Measurements from ENCODE around the gene RAB7A.

The RAB7A gene

GRCh38 chr3:128735884-128736283, 9.9 kb downstream of the RAB7A start:
- Histone ChIP-seq H3K9me2 (replicated peaks; ENCODE audit: insufficient read depth, low read length) (no peaks in the 10 kb centered on the region), H3F3A (ENCODE audit: insufficient read depth) (no peaks in the 10 kb centered on the region), H3K9me3 (ENCODE audit: insufficient read depth, low read length) (no peaks in the 10 kb centered on the region), H3K27ac (ENCODE audit: low read depth, low read length) (no peak overlapping the region), H3K27me3 (ENCODE audit: low read length) (no peaks in the 10 kb centered on the region), H3K79me2 (ENCODE audit: insufficient read depth, low read length) (peaks cover 96% of the 10 kb centered on the region), H3K36me3 (ENCODE audit: low read length) (peaks cover 8% of the 10 kb centered on the region; the same call in 1 of the 2 replicates), H3K4me3 (ENCODE audit: insufficient read depth, low read length, poor library complexity, severe bottlenecking) (no peak overlapping the region), H4K20me1 (ENCODE audit: low read depth, low read length) (peaks cover 25% of the 10 kb centered on the region; the same call in 1 of the 2 replicates), H2AFZ (ENCODE audit: low read depth, low read length, severe bottlenecking) (no peak overlapping the region), H3K4me2 (ENCODE audit: low read depth, low read length, poor library complexity, severe bottlenecking) (no peak overlapping the region), H3K9ac (ENCODE audit: low read length) (no peak overlapping the region)
- no peak for TF ChIP-seq EZH2phosphoT487 (conservative IDR thresholded peaks at IDR 0.05; ENCODE audit: low read length)
- TF ChIP-seq, protein P1, sequence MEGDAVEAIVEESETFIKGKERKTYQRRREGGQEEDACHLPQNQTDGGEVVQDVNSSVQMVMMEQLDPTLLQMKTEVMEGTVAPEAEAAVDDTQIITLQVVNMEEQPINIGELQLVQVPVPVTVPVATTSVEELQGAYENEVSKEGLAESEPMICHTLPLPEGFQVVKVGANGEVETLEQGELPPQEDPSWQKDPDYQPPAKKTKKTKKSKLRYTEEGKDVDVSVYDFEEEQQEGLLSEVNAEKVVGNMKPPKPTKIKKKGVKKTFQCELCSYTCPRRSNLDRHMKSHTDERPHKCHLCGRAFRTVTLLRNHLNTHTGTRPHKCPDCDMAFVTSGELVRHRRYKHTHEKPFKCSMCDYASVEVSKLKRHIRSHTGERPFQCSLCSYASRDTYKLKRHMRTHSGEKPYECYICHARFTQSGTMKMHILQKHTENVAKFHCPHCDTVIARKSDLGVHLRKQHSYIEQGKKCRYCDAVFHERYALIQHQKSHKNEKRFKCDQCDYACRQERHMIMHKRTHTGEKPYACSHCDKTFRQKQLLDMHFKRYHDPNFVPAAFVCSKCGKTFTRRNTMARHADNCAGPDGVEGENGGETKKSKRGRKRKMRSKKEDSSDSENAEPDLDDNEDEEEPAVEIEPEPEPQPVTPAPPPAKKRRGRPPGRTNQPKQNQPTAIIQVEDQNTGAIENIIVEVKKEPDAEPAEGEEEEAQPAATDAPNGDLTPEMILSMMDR (IDR thresholded peaks at IDR 0.05; ENCODE audit: insufficient read depth, low read length, poor library complexity, severe bottlenecking), result no peak

DNA sequence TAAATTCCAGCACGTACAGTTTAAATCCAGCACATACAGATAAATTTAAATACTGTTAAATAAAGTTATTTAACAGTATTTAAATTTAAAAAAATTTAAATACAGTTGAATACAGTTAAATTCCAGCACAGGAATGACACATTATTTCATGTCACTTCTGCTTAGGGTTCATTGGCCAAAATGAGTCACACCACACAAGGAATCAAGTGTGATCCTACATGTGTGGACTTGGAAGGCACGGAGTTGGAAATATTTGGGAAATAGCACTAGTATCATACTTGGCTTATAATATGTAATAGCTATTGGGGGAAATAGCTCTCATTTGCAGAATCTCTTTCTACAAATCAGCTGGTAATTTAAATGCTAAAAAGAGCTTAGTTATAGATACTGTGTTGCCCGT, 10.6 kb downstream of the RAB7A start:
- no peak overlapping the region for H3K27ac ChIP-seq (ENCODE audit: low read depth, low read length)
- H3K79me2 ChIP-seq (ENCODE audit: insufficient read depth, low read length), result peaks cover 96% of the 10 kb centered on the region
- H3K9me2 ChIP-seq (replicated peaks; ENCODE audit: insufficient read depth, low read length), result no peaks in the 10 kb centered on the region
- no peak for TF ChIP-seq EZH2phosphoT487 (conservative IDR thresholded peaks at IDR 0.05; ENCODE audit: low read length)
- TF ChIP-seq, protein P1 (IDR thresholded peaks at IDR 0.05; ENCODE audit: insufficient read depth, low read length, poor library complexity, severe bottlenecking), result no peak
- H2AFZ ChIP-seq (ENCODE audit: low read depth, low read length, severe bottlenecking), result no peak overlapping the region
- peaks cover 28% of the 10 kb centered on the region for H4K20me1 ChIP-seq (ENCODE audit: low read depth, low read length)
- H3K4me2 ChIP-seq (ENCODE audit: low read depth, low read length, poor library complexity, severe bottlenecking), result no peak overlapping the region
- no peak overlapping the region for H3K4me3 ChIP-seq (ENCODE audit: insufficient read depth, low read length, poor library complexity, severe bottlenecking)
- peaks cover 10% of the 10 kb centered on the region; the same call in 1 of the 2 replicates for H3K36me3 ChIP-seq (ENCODE audit: low read length)
- no peak overlapping the region for H3K9ac ChIP-seq (ENCODE audit: low read length)
- no peaks in the 10 kb centered on the region for H3K27me3 ChIP-seq (ENCODE audit: low read length)
- no peaks in the 10 kb centered on the region for H3F3A ChIP-seq (ENCODE audit: insufficient read depth)
- H3K9me3 ChIP-seq (ENCODE audit: insufficient read depth, low read length), result no peaks in the 10 kb centered on the region

- H3K9ac ChIP-seq (ENCODE audit: low read length), result no peak overlapping the region
- no peak overlapping the region for H3K27ac ChIP-seq (ENCODE audit: low read depth, low read length)
- H3K4me3 ChIP-seq (ENCODE audit: insufficient read depth, low read length, poor library complexity, severe bottlenecking), result no peak overlapping the region
- no peaks in the 10 kb centered on the region for H3F3A ChIP-seq (ENCODE audit: insufficient read depth)
- H3K9me2 ChIP-seq (replicated peaks; ENCODE audit: insufficient read depth, low read length), result no peaks in the 10 kb centered on the region
- H3K4me2 ChIP-seq (ENCODE audit: low read depth, low read length, poor library complexity, severe bottlenecking), result no peak overlapping the region
- no peak overlapping the region for H2AFZ ChIP-seq (ENCODE audit: low read depth, low read length, severe bottlenecking)
- H3K9me3 ChIP-seq (ENCODE audit: insufficient read depth, low read length), result no peaks in the 10 kb centered on the region
- H3K27me3 ChIP-seq (ENCODE audit: low read length), result no peaks in the 10 kb centered on the region
- TF ChIP-seq EZH2phosphoT487 (conservative IDR thresholded peaks at IDR 0.05; ENCODE audit: low read length), result no peak
- TF ChIP-seq, protein P1 (IDR thresholded peaks at IDR 0.05; ENCODE audit: insufficient read depth, low read length, poor library complexity, severe bottlenecking), result no peak
- peaks cover 7% of the 10 kb centered on the region; the same call in 1 of the 2 replicates for H4K20me1 ChIP-seq (ENCODE audit: low read depth, low read length)
- H3K79me2 ChIP-seq (ENCODE audit: insufficient read depth, low read length), result peaks cover 96% of the 10 kb centered on the region
- H3K36me3 ChIP-seq (ENCODE audit: low read length), result peaks cover 12% of the 10 kb centered on the region; the same call in 1 of the 2 replicates
These were observed 14.6 kb downstream of the RAB7A start for GRCh38 chr3:128740621-128741020.

Data from SU-DHL-6 (cell line).